ENCODE results near the gene DIAPH2.
A peak's percentile ranks its signal among the peaks of the same experiment; 100 is the strongest.
"Not testable (repeated sequence)": the region's sequence is repeated elsewhere in the genome, so short reads cannot be mapped to it uniquely, and the experiment has no call there.

Gene DIAPH2

GRCh38 chrX:97401154-97401553 is 716.5 kb downstream of the DIAPH2 start:
- DNase-seq: peak; percentile 55

GRCh38 chrX:97401586-97402136 is 717.0 kb downstream of the DIAPH2 start:
- DNase-seq: peak; percentile 30

GRCh38 chrX:97402333-97402732 is 717.7 kb downstream of the DIAPH2 start:
- no peak for DNase-seq

- no peak for DNase-seq
Measured at GRCh38 chrX:97402903-97403302, 718.3 kb downstream of the DIAPH2 start.

- DNase-seq: peak; percentile 18
Measured at GRCh38 chrX:97405031-97405660, 720.5 kb downstream of the DIAPH2 start.

- DNase-seq: not testable (repeated sequence)
Measured at GRCh38 chrX:97409632-97410415, 725.2 kb downstream of the DIAPH2 start.

GRCh38 chrX:97416461-97416860 is 731.8 kb downstream of the DIAPH2 start:
- DNase-seq: no peak

- DNase-seq: no peak
Measured at GRCh38 chrX:97429101-97429500, 744.5 kb downstream of the DIAPH2 start.

GRCh38 chrX:97431281-97431680 is 746.6 kb downstream of the DIAPH2 start:
- no peak for DNase-seq

- DNase-seq: peak; percentile 3
Measured at GRCh38 chrX:97446298-97446882, 761.7 kb downstream of the DIAPH2 start.

- no peak for DNase-seq
Measured at GRCh38 chrX:97447306-97447705, 762.7 kb downstream of the DIAPH2 start.

GRCh38 chrX:97452283-97452682 is 767.6 kb downstream of the DIAPH2 start:
- no peak for DNase-seq

GRCh38 chrX:97461763-97462162 is 777.1 kb downstream of the DIAPH2 start:
- DNase-seq: no peak

GRCh38 chrX:97471071-97471470 is 786.4 kb downstream of the DIAPH2 start:
- DNase-seq: no peak

- no peak for DNase-seq
Measured at GRCh38 chrX:97474933-97475332, 790.3 kb downstream of the DIAPH2 start.

- no peak for DNase-seq
Measured at GRCh38 chrX:97479106-97479890, 794.7 kb downstream of the DIAPH2 start.

GRCh38 chrX:97481228-97481627 is 796.6 kb downstream of the DIAPH2 start:
- no peak for DNase-seq

GRCh38 chrX:97482666-97483300 is 798.1 kb downstream of the DIAPH2 start:
- no peak for DNase-seq

- no peak for DNase-seq
Measured at GRCh38 chrX:97490656-97491055, 806.0 kb downstream of the DIAPH2 start.

- no peak for DNase-seq
Measured at GRCh38 chrX:97494756-97495372, 810.2 kb downstream of the DIAPH2 start.

- no peak for DNase-seq
Measured at GRCh38 chrX:97498093-97498492, 813.5 kb downstream of the DIAPH2 start.

- DNase-seq: no peak
Measured at GRCh38 chrX:97504431-97504830, 819.8 kb downstream of the DIAPH2 start.

Data from HCEC 1CT (cell line).